ENCODE measurements around the gene LAMC2.

Gene LAMC2

GRCh38 chr1:183235503-183235902 is 49.4 kb downstream of the LAMC2 start:
- no peak for DNase-seq
- POLR2A ChIA-PET, result no interaction called here
- Histone ChIP-seq H3K4me1 (ENCODE audit: control extremely low read depth in 1 of 4, control insufficient read depth in 4 of 4, insufficient read depth in 4 of 4, low read length in 3 of 4) (no peaks in the 10 kb centered on the region), H3K27ac (ENCODE audit: insufficient read depth in 1 of 2, low read depth in 1 of 2, low read length in 2 of 2, poor library complexity in 1 of 2, severe bottlenecking in 2 of 2) (no peak overlapping the region), H3K27me3 (replicated peaks in 2 of 5; ENCODE audit: control insufficient read depth in 4 of 5, insufficient read depth in 5 of 5, low read length in 4 of 5) (no peaks in the 10 kb centered on the region), H3K36me3 (ENCODE audit: control insufficient read depth in 4 of 4, insufficient read depth in 4 of 4, low read length in 3 of 4) (no peaks in the 10 kb centered on the region), H3K4me3 (ENCODE audit: control insufficient read depth in 1 of 7, extremely low read depth in 1 of 7, insufficient read depth in 4 of 7, low read depth in 2 of 7, low read length in 6 of 7) (no peak overlapping the region), H3K9me3 (ENCODE audit: control extremely low read depth in 1 of 5, control insufficient read depth in 4 of 5, insufficient read depth in 2 of 5, low read depth in 1 of 5, low read length in 4 of 5) (no peaks in the 10 kb centered on the region)
- WGBS (ENCODE audit: insufficient coverage), result 95% methylated on average over 13 of the region's 14 CpGs
- CTCF ChIA-PET, result interaction anchor here (0.6 to 1.6 kb wide), 7 partner anchors 8 to 273 kb away, joined by 3 to 8 read pairs (median 3); no protein-coding TSS in a partner anchor

GRCh38 chr1:183236158-183236725 is 50.2 kb downstream of the LAMC2 start:
- WGBS (ENCODE audit: insufficient coverage), result 96% methylated on average over 5 of the region's 6 CpGs
- CTCF ChIA-PET, result no interaction called here
- Histone ChIP-seq H3K27ac (ENCODE audit: insufficient read depth in 1 of 2, low read depth in 1 of 2, low read length in 2 of 2, poor library complexity in 1 of 2, severe bottlenecking in 2 of 2) (no peak overlapping the region), H3K9me3 (ENCODE audit: control extremely low read depth in 1 of 5, control insufficient read depth in 4 of 5, insufficient read depth in 2 of 5, low read depth in 1 of 5, low read length in 4 of 5) (no peaks in the 10 kb centered on the region), H3K4me3 (ENCODE audit: control insufficient read depth in 1 of 7, extremely low read depth in 1 of 7, insufficient read depth in 4 of 7, low read depth in 2 of 7, low read length in 6 of 7) (no peak overlapping the region), H3K27me3 (replicated peaks in 2 of 5; ENCODE audit: control insufficient read depth in 4 of 5, insufficient read depth in 5 of 5, low read length in 4 of 5) (no peaks in the 10 kb centered on the region), H3K4me1 (ENCODE audit: control extremely low read depth in 1 of 4, control insufficient read depth in 4 of 4, insufficient read depth in 4 of 4, low read length in 3 of 4) (no peaks in the 10 kb centered on the region), H3K36me3 (ENCODE audit: control insufficient read depth in 4 of 4, insufficient read depth in 4 of 4, low read length in 3 of 4) (no peaks in the 10 kb centered on the region)
- DNase-seq, result no peak
- POLR2A ChIA-PET, result no interaction called here

- no peak for DNase-seq
- Histone ChIP-seq H3K9me3 (ENCODE audit: control extremely low read depth in 1 of 5, control insufficient read depth in 4 of 5, insufficient read depth in 2 of 5, low read depth in 1 of 5, low read length in 4 of 5) (no peaks in the 10 kb centered on the region), H3K27ac (ENCODE audit: insufficient read depth in 1 of 2, low read depth in 1 of 2, low read length in 2 of 2, poor library complexity in 1 of 2, severe bottlenecking in 2 of 2) (no peak overlapping the region), H3K4me1 (ENCODE audit: control extremely low read depth in 1 of 4, control insufficient read depth in 4 of 4, insufficient read depth in 4 of 4, low read length in 3 of 4) (no peaks in the 10 kb centered on the region), H3K27me3 (replicated peaks in 2 of 5; ENCODE audit: control insufficient read depth in 4 of 5, insufficient read depth in 5 of 5, low read length in 4 of 5) (no peaks in the 10 kb centered on the region), H3K4me3 (ENCODE audit: control insufficient read depth in 1 of 7, extremely low read depth in 1 of 7, insufficient read depth in 4 of 7, low read depth in 2 of 7, low read length in 6 of 7) (no peak overlapping the region), H3K36me3 (ENCODE audit: control insufficient read depth in 4 of 4, insufficient read depth in 4 of 4, low read length in 3 of 4) (no peaks in the 10 kb centered on the region)
- ChIA-PET CTCF (no interaction called here), POLR2A (no interaction called here)
- 80% methylated on average over 1 of the region's 2 CpGs for WGBS (ENCODE audit: insufficient coverage)
These were observed 51.0 kb downstream of the LAMC2 start for GRCh38 chr1:183237046-183237445.

- CTCF ChIA-PET, result interaction anchor here (0.8 to 3.8 kb wide), 2 partner anchors 10 to 277 kb away, joined by 3 to 14 read pairs; no protein-coding TSS in a partner anchor
- DNase-seq, result no peak
- POLR2A ChIA-PET, result no interaction called here
- 83% methylated on average over 2 of the region's 2 CpGs for WGBS (ENCODE audit: insufficient coverage)
- Histone ChIP-seq H3K27ac (ENCODE audit: insufficient read depth in 1 of 2, low read depth in 1 of 2, low read length in 2 of 2, poor library complexity in 1 of 2, severe bottlenecking in 2 of 2) (no peak overlapping the region), H3K27me3 (replicated peaks in 2 of 5; ENCODE audit: control insufficient read depth in 4 of 5, insufficient read depth in 5 of 5, low read length in 4 of 5) (no peaks in the 10 kb centered on the region), H3K4me1 (ENCODE audit: control extremely low read depth in 1 of 4, control insufficient read depth in 4 of 4, insufficient read depth in 4 of 4, low read length in 3 of 4) (no peaks in the 10 kb centered on the region), H3K9me3 (ENCODE audit: control extremely low read depth in 1 of 5, control insufficient read depth in 4 of 5, insufficient read depth in 2 of 5, low read depth in 1 of 5, low read length in 4 of 5) (no peaks in the 10 kb centered on the region), H3K36me3 (ENCODE audit: control insufficient read depth in 4 of 4, insufficient read depth in 4 of 4, low read length in 3 of 4) (no peaks in the 10 kb centered on the region), H3K4me3 (ENCODE audit: control insufficient read depth in 1 of 7, extremely low read depth in 1 of 7, insufficient read depth in 4 of 7, low read depth in 2 of 7, low read length in 6 of 7) (no peak overlapping the region)
These were observed 52.0 kb downstream of the LAMC2 start for GRCh38 chr1:183238071-183238470.

- Histone ChIP-seq H3K27ac (ENCODE audit: insufficient read depth in 1 of 2, low read depth in 1 of 2, low read length in 2 of 2, poor library complexity in 1 of 2, severe bottlenecking in 2 of 2) (no peak overlapping the region), H3K27me3 (replicated peaks in 2 of 5; ENCODE audit: control insufficient read depth in 4 of 5, insufficient read depth in 5 of 5, low read length in 4 of 5) (no peaks in the 10 kb centered on the region), H3K4me1 (ENCODE audit: control extremely low read depth in 1 of 4, control insufficient read depth in 4 of 4, insufficient read depth in 4 of 4, low read length in 3 of 4) (no peaks in the 10 kb centered on the region), H3K36me3 (ENCODE audit: control insufficient read depth in 4 of 4, insufficient read depth in 4 of 4, low read length in 3 of 4) (no peaks in the 10 kb centered on the region), H3K9me3 (ENCODE audit: control extremely low read depth in 1 of 5, control insufficient read depth in 4 of 5, insufficient read depth in 2 of 5, low read depth in 1 of 5, low read length in 4 of 5) (no peaks in the 10 kb centered on the region), H3K4me3 (ENCODE audit: control insufficient read depth in 1 of 7, extremely low read depth in 1 of 7, insufficient read depth in 4 of 7, low read depth in 2 of 7, low read length in 6 of 7) (no peak overlapping the region)
- WGBS (ENCODE audit: insufficient coverage), result 93% methylated on average over 7 of the region's 7 CpGs
- POLR2A ChIA-PET, result no interaction called here
- no peak for DNase-seq
- CTCF ChIA-PET, result interaction anchor here (1.3 to 3.8 kb wide), 2 partner anchors 9 to 11 kb away, joined by 4 to 14 read pairs; no protein-coding TSS in a partner anchor
These were observed 53.2 kb downstream of the LAMC2 start for GRCh38 chr1:183239220-183239742.

- no peak for DNase-seq
- H3K36me3 ChIP-seq (ENCODE audit: control insufficient read depth in 4 of 4, insufficient read depth in 4 of 4, low read length in 3 of 4), result no peaks in the 10 kb centered on the region
- H3K27me3 ChIP-seq (replicated peaks in 2 of 5; ENCODE audit: control insufficient read depth in 4 of 5, insufficient read depth in 5 of 5, low read length in 4 of 5), result peaks cover 0 to 2% (median 0%) of the 10 kb centered on the region in 5 experiments
- 93% methylated on average over 5 of the region's 8 CpGs for WGBS (ENCODE audit: insufficient coverage)
- H3K4me1 ChIP-seq (ENCODE audit: control extremely low read depth in 1 of 4, control insufficient read depth in 4 of 4, insufficient read depth in 4 of 4, low read length in 3 of 4), result no peaks in the 10 kb centered on the region
- H3K9me3 ChIP-seq (ENCODE audit: control extremely low read depth in 1 of 5, control insufficient read depth in 4 of 5, insufficient read depth in 2 of 5, low read depth in 1 of 5, low read length in 4 of 5), result peaks cover 0 to 2% (median 0%) of the 10 kb centered on the region in 5 experiments
- no peak overlapping the region for H3K4me3 ChIP-seq (ENCODE audit: control insufficient read depth in 1 of 7, extremely low read depth in 1 of 7, insufficient read depth in 4 of 7, low read depth in 2 of 7, low read length in 6 of 7)
- ChIA-PET CTCF (interaction anchor here (1.3 to 3.8 kb wide), 2 partner anchors 8 to 12 kb away, joined by 4 to 14 read pairs; no protein-coding TSS in a partner anchor), POLR2A (no interaction called here)
- H3K27ac ChIP-seq (ENCODE audit: insufficient read depth in 1 of 2, low read depth in 1 of 2, low read length in 2 of 2, poor library complexity in 1 of 2, severe bottlenecking in 2 of 2), result no peak overlapping the region
These were observed 53.9 kb downstream of the LAMC2 start for GRCh38 chr1:183239793-183240525.

- ChIA-PET POLR2A (no interaction called here), CTCF (interaction anchor here (1.3 to 3.8 kb wide), 2 partner anchors 8 to 12 kb away, joined by 4 to 14 read pairs; no protein-coding TSS in a partner anchor)
- no peak for DNase-seq
- no peak overlapping the region for H3K27ac ChIP-seq (ENCODE audit: insufficient read depth in 1 of 2, low read depth in 1 of 2, low read length in 2 of 2, poor library complexity in 1 of 2, severe bottlenecking in 2 of 2)
- no peaks in the 10 kb centered on the region for H3K4me1 ChIP-seq (ENCODE audit: control extremely low read depth in 1 of 4, control insufficient read depth in 4 of 4, insufficient read depth in 4 of 4, low read length in 3 of 4)
- peaks cover 0 to 2% (median 0%) of the 10 kb centered on the region in 5 experiments for H3K9me3 ChIP-seq (ENCODE audit: control extremely low read depth in 1 of 5, control insufficient read depth in 4 of 5, insufficient read depth in 2 of 5, low read depth in 1 of 5, low read length in 4 of 5)
- no peak overlapping the region for H3K4me3 ChIP-seq (ENCODE audit: control insufficient read depth in 1 of 7, extremely low read depth in 1 of 7, insufficient read depth in 4 of 7, low read depth in 2 of 7, low read length in 6 of 7)
- peaks cover 0 to 2% (median 0%) of the 10 kb centered on the region in 5 experiments for H3K27me3 ChIP-seq (replicated peaks in 2 of 5; ENCODE audit: control insufficient read depth in 4 of 5, insufficient read depth in 5 of 5, low read length in 4 of 5)
- 100% methylated on average over 4 of the region's 4 CpGs for WGBS (ENCODE audit: insufficient coverage)
- H3K36me3 ChIP-seq (ENCODE audit: control insufficient read depth in 4 of 4, insufficient read depth in 4 of 4, low read length in 3 of 4), result no peaks in the 10 kb centered on the region
These were observed 54.4 kb downstream of the LAMC2 start for GRCh38 chr1:183240526-183240825.

Measured in common myeloid progenitor, CD34-positive (primary cell).